GM06990 (cell line): ENCODE measurements around the gene NCR3LG1.

Experiments used
- DNase-seq: peaks from one replicate; pipeline ENCODE4 v3.0.0-alpha.2; 2011; ENCODE audit not compliant: insufficient read length; ENCODE audit errors: extremely low read depth
- H3K27me3 ChIP-seq: replicated peaks from 2 replicates; pipeline ENCODE4 v1.6.0; 2011; ENCODE audit warnings: low read length; ENCODE audit not compliant: control insufficient read depth, insufficient read depth
- H3K36me3 ChIP-seq: 2 replicates; pipeline ENCODE4 v1.5.1; 2011; ENCODE audit warnings: low read length; ENCODE audit not compliant: control insufficient read depth, insufficient read depth
- H3K4me3 ChIP-seq: replicated peaks from 2 replicates; pipeline ENCODE4 v1.5.1; 2011; ENCODE audit warnings: low read depth, mild to moderate bottlenecking, control low read depth, low read length
- TF ChIP-seq, protein P1 (sequence below): IDR thresholded peaks from 2 replicates; pipeline ENCODE4 v1.5.1; 2011; ENCODE audit warnings: low read length, control low read depth, mild to moderate bottlenecking, inconsistent platforms; ENCODE audit not compliant: insufficient read depth, poor library complexity, severe bottlenecking

The NCR3LG1 gene

GRCh38 chr11:17406082-17406817 is 54.6 kb downstream of the NCR3LG1 start:
- no peak overlapping the region for H3K4me3 ChIP-seq
- TF ChIP-seq, protein P1, sequence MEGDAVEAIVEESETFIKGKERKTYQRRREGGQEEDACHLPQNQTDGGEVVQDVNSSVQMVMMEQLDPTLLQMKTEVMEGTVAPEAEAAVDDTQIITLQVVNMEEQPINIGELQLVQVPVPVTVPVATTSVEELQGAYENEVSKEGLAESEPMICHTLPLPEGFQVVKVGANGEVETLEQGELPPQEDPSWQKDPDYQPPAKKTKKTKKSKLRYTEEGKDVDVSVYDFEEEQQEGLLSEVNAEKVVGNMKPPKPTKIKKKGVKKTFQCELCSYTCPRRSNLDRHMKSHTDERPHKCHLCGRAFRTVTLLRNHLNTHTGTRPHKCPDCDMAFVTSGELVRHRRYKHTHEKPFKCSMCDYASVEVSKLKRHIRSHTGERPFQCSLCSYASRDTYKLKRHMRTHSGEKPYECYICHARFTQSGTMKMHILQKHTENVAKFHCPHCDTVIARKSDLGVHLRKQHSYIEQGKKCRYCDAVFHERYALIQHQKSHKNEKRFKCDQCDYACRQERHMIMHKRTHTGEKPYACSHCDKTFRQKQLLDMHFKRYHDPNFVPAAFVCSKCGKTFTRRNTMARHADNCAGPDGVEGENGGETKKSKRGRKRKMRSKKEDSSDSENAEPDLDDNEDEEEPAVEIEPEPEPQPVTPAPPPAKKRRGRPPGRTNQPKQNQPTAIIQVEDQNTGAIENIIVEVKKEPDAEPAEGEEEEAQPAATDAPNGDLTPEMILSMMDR: no peak

GRCh38 chr11:17406818-17407149 is 55.2 kb downstream of the NCR3LG1 start:
- no peak for DNase-seq
- Histone ChIP-seq H3K4me3 (no peak overlapping the region), H3K27me3 (no peaks in the 10 kb centered on the region; the same call in 1 of the 2 replicates), H3K36me3 (no peaks in the 10 kb centered on the region)
- TF ChIP-seq, protein P1: no peak

More at GRCh38 chr11:17406082-17406817, 54.6 kb downstream of the NCR3LG1 start:
- no peak for DNase-seq
- no peaks in the 10 kb centered on the region for H3K36me3 ChIP-seq
- no peaks in the 10 kb centered on the region; the same call in 1 of the 2 replicates for H3K27me3 ChIP-seq

DNA sequence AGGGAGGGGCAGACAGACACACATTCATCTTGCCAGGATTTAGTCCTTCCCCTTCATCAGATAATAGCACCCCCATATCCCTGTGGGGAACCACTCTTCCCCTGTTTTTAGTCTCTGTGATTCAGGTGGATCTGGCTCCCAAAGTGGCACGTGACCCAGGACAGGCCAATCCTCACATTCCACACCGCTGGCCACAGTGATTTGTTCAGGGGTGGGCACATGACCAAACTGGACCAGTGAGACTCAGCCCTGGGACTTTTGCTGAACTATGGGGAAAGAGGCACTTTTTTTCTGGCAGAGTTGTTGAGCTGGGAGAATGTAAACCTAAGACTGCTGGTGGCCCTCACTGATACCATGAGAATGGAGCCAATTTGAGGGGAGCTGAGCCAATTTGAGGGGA is 56.0 kb downstream of the NCR3LG1 start:
- DNase-seq: no peak
- no peak overlapping the region for H3K4me3 ChIP-seq
- H3K27me3 ChIP-seq: no peaks in the 10 kb centered on the region; the same call in 1 of the 2 replicates
- TF ChIP-seq, protein P1: no peak
- no peaks in the 10 kb centered on the region for H3K36me3 ChIP-seq

GRCh38 chr11:17408026-17408425 is 56.4 kb downstream of the NCR3LG1 start:
- no peak for DNase-seq
- H3K4me3 ChIP-seq: no peak overlapping the region
- TF ChIP-seq, protein P1: no peak
- no peaks in the 10 kb centered on the region for H3K36me3 ChIP-seq
- no peaks in the 10 kb centered on the region; the same call in 1 of the 2 replicates for H3K27me3 ChIP-seq

- Histone ChIP-seq H3K36me3 (no peaks in the 10 kb centered on the region), H3K27me3 (no peaks in the 10 kb centered on the region; the same call in 1 of the 2 replicates), H3K4me3 (no peak overlapping the region)
- DNase-seq: no peak
- TF ChIP-seq, protein P1: no peak
These were observed 57.0 kb downstream of the NCR3LG1 start for GRCh38 chr11:17408641-17409040.
